ENCODE results near the gene TACR1. TPM values are rescaled to one million over a fixed set of nuclear protein-coding genes. Genes with fewer than 3 reads are reported as not detected.
A peak's percentile ranks its signal among the peaks of the same experiment; 100 is the strongest.

The TACR1 gene
- total and polyA plus RNA-seq, 7 experiments from 2014 or later = 0.24 TPM; not detected in 6

GRCh38 chr2:75042823-75043222 lies 156.5 kb downstream of the TACR1 start:
- H3K4me1 Mint-ChIP-seq = peaks cover 0 to 4% (median 0%) of the 10 kb centered on the region in 7 donors
- Histone ChIP-seq H3K27ac (ENCODE audit: low read depth, low read length) (no peak overlapping the region), H3K4me3 (ENCODE audit: low read length) (no peak overlapping the region), H3K36me3 (ENCODE audit: control insufficient read depth in 2 of 3, insufficient read depth in 3 of 3, low read length in 3 of 3) (no peaks in the 10 kb centered on the region), H3K4me1 (ENCODE audit: control insufficient read depth in 2 of 2, insufficient read depth in 2 of 2, low read length in 2 of 2) (no peaks in the 10 kb centered on the region), H3K27me3 (ENCODE audit: control insufficient read depth in 2 of 2, insufficient read depth in 2 of 2, low read length in 2 of 2) (no peaks in the 10 kb centered on the region), H3K9me3 (ENCODE audit: control insufficient read depth in 2 of 3, low read length in 3 of 3) (no peaks in the 10 kb centered on the region)
- H3K9me3 Mint-ChIP-seq = no peaks in the 10 kb centered on the region
- H3K27ac Mint-ChIP-seq = no peak overlapping the region
- no peak overlapping the region for H3K4me3 Mint-ChIP-seq
- H3K27me3 Mint-ChIP-seq = no peaks in the 10 kb centered on the region
- intact Hi-C loops (cut with micrococcal nuclease) = no loop called here
- ChIA-PET POLR2A (no interaction called here), CTCF (no interaction called here)
- H3K36me3 Mint-ChIP-seq = peaks cover 0 to 28% (median 9%) of the 10 kb centered on the region in 5 donors
- ATAC-seq (no peak), DNase-seq (no peak)

- Mint-ChIP-seq H3K27me3 (no peaks in the 10 kb centered on the region), H3K4me3 (peak overlapping the region in 1 of 10 donors; percentile 14), H3K27ac (no peak overlapping the region), H3K36me3 (peaks cover 0 to 28% (median 9%) of the 10 kb centered on the region in 5 donors), H3K4me1 (peaks cover 0 to 4% (median 0%) of the 10 kb centered on the region in 7 donors), H3K9me3 (no peaks in the 10 kb centered on the region)
- ChIA-PET POLR2A (no interaction called here), CTCF (no interaction called here)
- no peak overlapping the region for H3K4me3 ChIP-seq (ENCODE audit: low read length)
- no peaks in the 10 kb centered on the region for H3K9me3 ChIP-seq (ENCODE audit: control insufficient read depth in 2 of 3, low read length in 3 of 3)
- ATAC-seq = no peak
- no peak overlapping the region for H3K27ac ChIP-seq (ENCODE audit: low read depth, low read length)
- no peaks in the 10 kb centered on the region for H3K4me1 ChIP-seq (ENCODE audit: control insufficient read depth in 2 of 2, insufficient read depth in 2 of 2, low read length in 2 of 2)
- H3K36me3 ChIP-seq (ENCODE audit: control insufficient read depth in 2 of 3, insufficient read depth in 3 of 3, low read length in 3 of 3) = no peaks in the 10 kb centered on the region
- intact Hi-C loops (cut with micrococcal nuclease) = no loop called here
- DNase-seq = no peak
- H3K27me3 ChIP-seq (ENCODE audit: control insufficient read depth in 2 of 2, insufficient read depth in 2 of 2, low read length in 2 of 2) = no peaks in the 10 kb centered on the region
Measured at GRCh38 chr2:75041731-75042600, 157.4 kb downstream of the TACR1 start.

- peaks cover 0 to 23% (median 4%) of the 10 kb centered on the region in 5 donors for H3K36me3 Mint-ChIP-seq
- CTCF ChIA-PET = no interaction called here
- no peak for ATAC-seq
- no peaks in the 10 kb centered on the region for H3K4me1 ChIP-seq (ENCODE audit: control insufficient read depth in 2 of 2, insufficient read depth in 2 of 2, low read length in 2 of 2)
- POLR2A ChIA-PET = no interaction called here
- H3K27ac Mint-ChIP-seq = no peak overlapping the region
- peaks cover 0 to 4% (median 0%) of the 10 kb centered on the region in 7 donors for H3K4me1 Mint-ChIP-seq
- H3K36me3 ChIP-seq (ENCODE audit: control insufficient read depth in 2 of 3, insufficient read depth in 3 of 3, low read length in 3 of 3) = no peaks in the 10 kb centered on the region
- no peaks in the 10 kb centered on the region for H3K27me3 ChIP-seq (ENCODE audit: control insufficient read depth in 2 of 2, insufficient read depth in 2 of 2, low read length in 2 of 2)
- no peaks in the 10 kb centered on the region for H3K9me3 Mint-ChIP-seq
- DNase-seq = no peak
- intact Hi-C loops (cut with micrococcal nuclease) = no loop called here
- H3K27ac ChIP-seq (ENCODE audit: low read depth, low read length) = no peak overlapping the region
- no peak overlapping the region for H3K4me3 Mint-ChIP-seq
- H3K9me3 ChIP-seq (ENCODE audit: control insufficient read depth in 2 of 3, low read length in 3 of 3) = no peaks in the 10 kb centered on the region
- H3K27me3 Mint-ChIP-seq = no peaks in the 10 kb centered on the region
- no peak overlapping the region for H3K4me3 ChIP-seq (ENCODE audit: low read length)
Measured at GRCh38 chr2:75041226-75041625, 158.1 kb downstream of the TACR1 start.

- ATAC-seq = no peak
- H3K27ac ChIP-seq (ENCODE audit: low read depth, low read length) = no peak overlapping the region
- no peaks in the 10 kb centered on the region for H3K4me1 ChIP-seq (ENCODE audit: control insufficient read depth in 2 of 2, insufficient read depth in 2 of 2, low read length in 2 of 2)
- Mint-ChIP-seq H3K9me3 (no peaks in the 10 kb centered on the region), H3K4me3 (no peak overlapping the region), H3K27me3 (no peaks in the 10 kb centered on the region), H3K36me3 (peaks cover 0 to 14% (median 0%) of the 10 kb centered on the region in 5 donors), H3K4me1 (peaks cover 0 to under 1% (median 0%) of the 10 kb centered on the region in 7 donors), H3K27ac (no peak overlapping the region)
- no peak overlapping the region for H3K4me3 ChIP-seq (ENCODE audit: low read length)
- intact Hi-C loops (cut with micrococcal nuclease) = no loop called here
- no peaks in the 10 kb centered on the region for H3K36me3 ChIP-seq (ENCODE audit: control insufficient read depth in 2 of 3, insufficient read depth in 3 of 3, low read length in 3 of 3)
- POLR2A ChIA-PET = interaction anchor here (0.7 kb wide), 1 partner anchor 592 kb away, joined by 3 read pairs; no protein-coding TSS in a partner anchor
- CTCF ChIA-PET = no interaction called here
- no peaks in the 10 kb centered on the region for H3K27me3 ChIP-seq (ENCODE audit: control insufficient read depth in 2 of 2, insufficient read depth in 2 of 2, low read length in 2 of 2)
- no peak for DNase-seq
- H3K9me3 ChIP-seq (ENCODE audit: control insufficient read depth in 2 of 3, low read length in 3 of 3) = no peaks in the 10 kb centered on the region
Measured at GRCh38 chr2:75035444-75036353, 163.6 kb downstream of the TACR1 start.

GRCh38 chr2:75033516-75033915 lies 165.8 kb downstream of the TACR1 start:
- H3K4me1 Mint-ChIP-seq = peaks cover 0 to 4% (median 0%) of the 10 kb centered on the region in 7 donors

GRCh38 chr2:75031906-75032803 lies 167.2 kb downstream of the TACR1 start:
- ChIA-PET POLR2A (no interaction called here), CTCF (interaction anchor here (0.6 kb wide), 1 partner anchor 16 kb away, joined by 3 read pairs; no protein-coding TSS in a partner anchor)
- peaks cover 0 to 4% (median 0%) of the 10 kb centered on the region in 7 donors for H3K4me1 Mint-ChIP-seq
- H3K27ac ChIP-seq (ENCODE audit: low read depth, low read length) = no peak overlapping the region
- no peak overlapping the region for H3K4me3 Mint-ChIP-seq
- H3K36me3 ChIP-seq (ENCODE audit: control insufficient read depth in 2 of 3, insufficient read depth in 3 of 3, low read length in 3 of 3) = no peaks in the 10 kb centered on the region
- intact Hi-C loops (cut with micrococcal nuclease) = no loop called here
- no peaks in the 10 kb centered on the region for H3K27me3 Mint-ChIP-seq
- no peaks in the 10 kb centered on the region for H3K9me3 Mint-ChIP-seq
- no peaks in the 10 kb centered on the region for H3K9me3 ChIP-seq (ENCODE audit: control insufficient read depth in 2 of 3, low read length in 3 of 3)
- no peak for DNase-seq
- no peak overlapping the region for H3K4me3 ChIP-seq (ENCODE audit: low read length)
- no peak for ATAC-seq
- no peak overlapping the region for H3K27ac Mint-ChIP-seq
- H3K4me1 ChIP-seq (ENCODE audit: control insufficient read depth in 2 of 2, insufficient read depth in 2 of 2, low read length in 2 of 2) = no peaks in the 10 kb centered on the region
- H3K36me3 Mint-ChIP-seq = peaks cover 0 to 25% (median 4%) of the 10 kb centered on the region in 5 donors
- no peaks in the 10 kb centered on the region for H3K27me3 ChIP-seq (ENCODE audit: control insufficient read depth in 2 of 2, insufficient read depth in 2 of 2, low read length in 2 of 2)

More at GRCh38 chr2:75033516-75033915, 165.8 kb downstream of the TACR1 start:
- Histone ChIP-seq H3K4me1 (ENCODE audit: control insufficient read depth in 2 of 2, insufficient read depth in 2 of 2, low read length in 2 of 2) (no peaks in the 10 kb centered on the region), H3K9me3 (ENCODE audit: control insufficient read depth in 2 of 3, low read length in 3 of 3) (no peaks in the 10 kb centered on the region), H3K27me3 (ENCODE audit: control insufficient read depth in 2 of 2, insufficient read depth in 2 of 2, low read length in 2 of 2) (no peaks in the 10 kb centered on the region), H3K4me3 (ENCODE audit: low read length) (no peak overlapping the region), H3K27ac (ENCODE audit: low read depth, low read length) (no peak overlapping the region), H3K36me3 (ENCODE audit: control insufficient read depth in 2 of 3, insufficient read depth in 3 of 3, low read length in 3 of 3) (no peaks in the 10 kb centered on the region)
- no peak overlapping the region for H3K4me3 Mint-ChIP-seq
- POLR2A ChIA-PET = no interaction called here
- H3K27me3 Mint-ChIP-seq = no peaks in the 10 kb centered on the region
- no peaks in the 10 kb centered on the region for H3K9me3 Mint-ChIP-seq
- no peak overlapping the region for H3K27ac Mint-ChIP-seq
- DNase-seq = no peak
- peaks cover 0 to 17% (median 0%) of the 10 kb centered on the region in 5 donors for H3K36me3 Mint-ChIP-seq
- intact Hi-C loops (cut with micrococcal nuclease) = no loop called here
- ATAC-seq = no peak
- CTCF ChIA-PET = no interaction called here

Measured in naive thymus-derived CD4-positive, alpha-beta T cell (primary cell).